Endothelial cell (in vitro differentiated cells): ENCODE measurements around the gene DOCK11. TPM values are rescaled to one million over a fixed set of nuclear protein-coding genes. Genes with fewer than 3 reads are reported as not detected.

Experiments
- DNase-seq: peaks from one replicate; pipeline ENCODE4 v3.0.0; 2021; ENCODE audit warnings: low spot score
- H3K27ac Mint-ChIP-seq: one replicate; pipeline ENCODE4 v1.8.0; 2021; ENCODE audit warnings: mixed read lengths, inconsistent platforms; ENCODE audit not compliant: unreplicated experiment
- H3K27me3 Mint-ChIP-seq: one replicate; pipeline ENCODE4 v1.8.0; 2021; ENCODE audit warnings: mild to moderate bottlenecking, moderate library complexity, mixed read lengths, inconsistent platforms; ENCODE audit not compliant: unreplicated experiment
- H3K36me3 Mint-ChIP-seq: one replicate; pipeline ENCODE4 v1.8.0; 2021; ENCODE audit warnings: mild to moderate bottlenecking, low read depth, mixed read lengths, inconsistent platforms; ENCODE audit not compliant: unreplicated experiment
- H3K4me1 Mint-ChIP-seq: one replicate; pipeline ENCODE4 v1.8.0; 2021; ENCODE audit warnings: mild to moderate bottlenecking, mixed read lengths, inconsistent platforms; ENCODE audit not compliant: unreplicated experiment
- H3K4me3 Mint-ChIP-seq: one replicate; pipeline ENCODE4 v1.8.0; 2021; ENCODE audit warnings: mild to moderate bottlenecking, mixed read lengths, inconsistent platforms; ENCODE audit not compliant: unreplicated experiment
- H3K9me3 Mint-ChIP-seq: one replicate; pipeline ENCODE4 v1.8.0; 2021; ENCODE audit warnings: mixed read lengths, inconsistent platforms; ENCODE audit not compliant: unreplicated experiment
- total RNA-seq: library from RNA; stranded (reverse); fragmentation: NEBNext Ultra II Directional; extraction: Animal tissue kit (Norgen Biotek cat#: 25700); gene quantifications from one replicate; pipeline ENCODE4 v1.2.1, GENCODE V29; 2021; ENCODE audit not compliant: unreplicated experiment
- TF ChIP-seq, protein P1 (sequence below): fragments of 200-600 bp; sonication (generic); IDR thresholded peaks from one replicate; pipeline ENCODE4 v1.5.0; 2021; ENCODE audit warnings: antibody characterized with exemption; ENCODE audit not compliant: unreplicated experiment

DOCK11 gene
- total RNA-seq, 1 donor from 2014 or later: 10.9 TPM

- Mint-ChIP-seq H3K4me3 (peak overlapping the region; percentile 89), H3K4me1 (peaks cover 4% of the 10 kb centered on the region), H3K36me3 (no peaks in the 10 kb centered on the region), H3K27me3 (peaks cover 5% of the 10 kb centered on the region), H3K9me3 (no peaks in the 10 kb centered on the region), H3K27ac (no peak overlapping the region)
- DNase-seq: no peak
- TF ChIP-seq, protein P1, sequence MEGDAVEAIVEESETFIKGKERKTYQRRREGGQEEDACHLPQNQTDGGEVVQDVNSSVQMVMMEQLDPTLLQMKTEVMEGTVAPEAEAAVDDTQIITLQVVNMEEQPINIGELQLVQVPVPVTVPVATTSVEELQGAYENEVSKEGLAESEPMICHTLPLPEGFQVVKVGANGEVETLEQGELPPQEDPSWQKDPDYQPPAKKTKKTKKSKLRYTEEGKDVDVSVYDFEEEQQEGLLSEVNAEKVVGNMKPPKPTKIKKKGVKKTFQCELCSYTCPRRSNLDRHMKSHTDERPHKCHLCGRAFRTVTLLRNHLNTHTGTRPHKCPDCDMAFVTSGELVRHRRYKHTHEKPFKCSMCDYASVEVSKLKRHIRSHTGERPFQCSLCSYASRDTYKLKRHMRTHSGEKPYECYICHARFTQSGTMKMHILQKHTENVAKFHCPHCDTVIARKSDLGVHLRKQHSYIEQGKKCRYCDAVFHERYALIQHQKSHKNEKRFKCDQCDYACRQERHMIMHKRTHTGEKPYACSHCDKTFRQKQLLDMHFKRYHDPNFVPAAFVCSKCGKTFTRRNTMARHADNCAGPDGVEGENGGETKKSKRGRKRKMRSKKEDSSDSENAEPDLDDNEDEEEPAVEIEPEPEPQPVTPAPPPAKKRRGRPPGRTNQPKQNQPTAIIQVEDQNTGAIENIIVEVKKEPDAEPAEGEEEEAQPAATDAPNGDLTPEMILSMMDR: no peak
These were observed 1.1 kb downstream of the DOCK11 start for GRCh38 chrX:118496763-118497079.

DNA sequence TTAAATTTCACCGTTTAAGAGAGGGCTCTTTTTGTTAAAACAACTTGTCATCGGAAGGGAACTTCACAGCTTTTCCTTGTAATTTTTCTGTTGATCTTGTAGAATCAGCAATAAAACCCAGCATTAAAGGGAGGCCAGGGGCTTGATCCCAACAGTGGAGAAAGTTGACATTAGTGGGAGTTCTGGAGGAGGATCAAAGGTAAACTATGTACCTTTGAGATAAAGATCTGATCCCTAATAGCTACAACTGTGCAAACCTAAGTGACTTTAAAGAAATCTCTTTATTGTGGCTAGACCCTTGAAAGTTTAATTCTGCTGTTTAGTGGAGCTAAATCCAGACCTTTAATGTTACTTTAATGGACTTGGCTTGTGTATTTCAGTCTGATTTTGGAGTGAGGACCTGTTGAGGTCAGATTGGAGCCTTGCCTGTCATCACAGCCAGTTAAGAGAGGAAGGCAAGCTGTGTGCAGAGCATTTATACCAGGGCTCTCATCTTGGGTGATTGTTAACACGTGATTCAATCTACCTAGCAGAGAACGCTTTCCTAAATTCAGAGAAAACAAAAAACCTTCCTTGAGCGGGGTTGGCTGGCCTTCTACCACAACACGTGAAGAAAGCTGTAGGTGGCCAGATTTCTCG lies 1.7 kb downstream of the DOCK11 start:
- peaks cover 5% of the 10 kb centered on the region for H3K27me3 Mint-ChIP-seq
- TF ChIP-seq, protein P1: no peak
- DNase-seq: no peak
- no peaks in the 10 kb centered on the region for H3K9me3 Mint-ChIP-seq
- H3K4me3 Mint-ChIP-seq: peak overlapping the region; percentile 89
- peak overlapping the region; percentile 48 for H3K27ac Mint-ChIP-seq
- no peaks in the 10 kb centered on the region for H3K36me3 Mint-ChIP-seq
- peaks cover 4% of the 10 kb centered on the region for H3K4me1 Mint-ChIP-seq

GRCh38 chrX:118498351-118498750 lies 2.7 kb downstream of the DOCK11 start:
- no peaks in the 10 kb centered on the region for H3K9me3 Mint-ChIP-seq
- H3K4me3 Mint-ChIP-seq: no peak overlapping the region
- H3K27me3 Mint-ChIP-seq: peaks cover 7% of the 10 kb centered on the region
- no peak overlapping the region for H3K27ac Mint-ChIP-seq
- TF ChIP-seq, protein P1: no peak
- peaks cover 11% of the 10 kb centered on the region for H3K4me1 Mint-ChIP-seq
- H3K36me3 Mint-ChIP-seq: no peaks in the 10 kb centered on the region
- DNase-seq: no peak

- H3K27me3 Mint-ChIP-seq: peaks cover 7% of the 10 kb centered on the region
- H3K9me3 Mint-ChIP-seq: no peaks in the 10 kb centered on the region
- H3K27ac Mint-ChIP-seq: peak overlapping the region; percentile 45
- no peaks in the 10 kb centered on the region for H3K36me3 Mint-ChIP-seq
- TF ChIP-seq, protein P1: no peak
- DNase-seq: no peak
- peak overlapping the region; percentile 50 for H3K4me3 Mint-ChIP-seq
- peaks cover 15% of the 10 kb centered on the region for H3K4me1 Mint-ChIP-seq
These were observed 3.1 kb downstream of the DOCK11 start for GRCh38 chrX:118498755-118499154.

- TF ChIP-seq, protein P1: no peak
- peak overlapping the region; percentile 50 for H3K4me3 Mint-ChIP-seq
- no peak for DNase-seq
- H3K27ac Mint-ChIP-seq: peak overlapping the region; percentile 45
- peaks cover 15% of the 10 kb centered on the region for H3K4me1 Mint-ChIP-seq
- H3K27me3 Mint-ChIP-seq: peaks cover 7% of the 10 kb centered on the region
- no peaks in the 10 kb centered on the region for H3K9me3 Mint-ChIP-seq
- no peaks in the 10 kb centered on the region for H3K36me3 Mint-ChIP-seq
These were observed 3.7 kb downstream of the DOCK11 start for GRCh38 chrX:118499295-118499694.
